Smooth muscle cell (in vitro differentiated cells): ENCODE measurements around the gene SLC6A3. TPM values are rescaled to one million over a fixed set of nuclear protein-coding genes. Genes with fewer than 3 reads are reported as not detected.

Experiments used
- DNase-seq: peaks from one replicate; lab custom pipeline; 2025; ENCODE audit not compliant: unreplicated experiment; lab: John Stamatoyannopoulos, UW
- H2AFZ ChIP-seq: fragments of 200-600 bp; sonication (generic); 2 replicates; pipeline ENCODE4 v1.6.0; 2016; ENCODE audit warnings: antibody characterized with exemption, low read depth, mild to moderate bottlenecking
- H3F3A ChIP-seq: fragments of 200-600 bp; sonication (generic); 2 replicates; pipeline ENCODE4 v1.6.0; 2017; ENCODE audit warnings: antibody characterized with exemption, low read depth
- H3K27ac ChIP-seq: fragments of 200-600 bp; sonication (generic); 2 replicates; pipeline ENCODE4 v1.5.1; 2016; ENCODE audit warnings: low read depth, mild to moderate bottlenecking
- H3K27me3 ChIP-seq: fragments of 200-600 bp; sonication (generic); 2 replicates; pipeline ENCODE4 v1.6.1; 2016; ENCODE audit warnings: low read depth, mild to moderate bottlenecking
- H3K36me3 ChIP-seq: fragments of 200-600 bp; sonication (generic); 2 replicates; pipeline ENCODE4 v1.5.1; 2016; ENCODE audit warnings: low read depth
- H3K4me1 ChIP-seq: fragments of 200-600 bp; sonication (generic); 2 replicates; pipeline ENCODE4 v1.5.1; 2016; ENCODE audit warnings: low read depth
- H3K4me2 ChIP-seq: fragments of 200-600 bp; sonication (generic); 2 replicates; pipeline ENCODE4 v1.6.0; 2016; ENCODE audit warnings: mild to moderate bottlenecking
- H3K4me3 ChIP-seq: fragments of 200-600 bp; sonication (generic); 2 replicates; pipeline ENCODE4 v1.5.1; 2016; ENCODE audit warnings: mild to moderate bottlenecking
- H3K79me2 ChIP-seq: fragments of 200-600 bp; sonication (generic); 2 replicates; pipeline ENCODE4 v1.6.0; 2016; ENCODE audit warnings: low read depth, mild to moderate bottlenecking
- H3K9ac ChIP-seq: fragments of 200-600 bp; sonication (generic); 2 replicates; pipeline ENCODE4 v1.6.0; 2016; ENCODE audit warnings: low read depth
- H3K9me3 ChIP-seq: fragments of 200-600 bp; sonication (generic); replicated peaks from 2 replicates; pipeline ENCODE4 v1.5.1; 2016; ENCODE audit warnings: low read depth
- H4K20me1 ChIP-seq: fragments of 200-600 bp; sonication (generic); 2 replicates; pipeline ENCODE4 v1.6.0; 2016; ENCODE audit warnings: low read depth
- WGBS: methylation state at CpG from one replicate; pipeline ENCODE4 v1.1.7; 2016; ENCODE audit warnings: low lambda C conversion rate; 5-methylcytosine and 5-hydroxymethylcytosine counted together
- polyA plus RNA-seq: library from polyadenylated mRNA; unstranded; fragments of >200 nt; fragmentation: Nextera tagmentation; extraction: Ambion mirVana; gene quantifications from 2 replicates; pipeline ENCODE4 v1.2.1, GENCODE V29; 2016
- total RNA-seq: library from RNA; depleted of rRNA; stranded (reverse); fragments of >200 nt; gene quantifications from 2 replicates; pipeline ENCODE4 v1.2.3, GENCODE V29; 2014
- TF ChIP-seq, protein P1 (sequence below): fragments of 200-600 bp; sonication (generic); IDR thresholded peaks from 2 replicates; pipeline ENCODE4 v1.5.1; 2017; ENCODE audit warnings: borderline replicate concordance, mild to moderate bottlenecking, antibody characterized with exemption; ENCODE audit not compliant: insufficient read depth, poor library complexity, severe bottlenecking

SLC6A3 gene
- total and polyA plus RNA-seq, 2 experiments from 2014 or later: not detected

DNA sequence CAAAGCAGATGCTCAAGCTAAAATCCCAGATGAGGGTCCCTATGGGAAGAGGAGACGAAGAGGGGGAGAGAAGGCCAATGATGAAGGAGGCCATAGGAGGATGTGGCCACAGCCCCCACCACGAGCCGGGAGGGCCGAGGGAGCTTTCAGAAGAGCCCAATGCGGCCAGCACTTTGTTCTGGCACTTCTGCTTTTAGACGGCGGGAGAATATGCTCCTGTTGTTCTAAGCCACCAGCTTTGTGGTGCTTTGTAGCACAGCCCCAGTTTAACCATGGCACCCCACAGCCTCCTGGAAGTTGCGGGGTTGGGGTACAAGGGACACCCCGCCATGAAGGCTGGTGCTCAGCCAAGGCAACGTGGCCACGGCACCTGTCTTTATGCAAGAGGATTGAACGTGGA lies 45.1 kb upstream of the SLC6A3 start:
- Histone ChIP-seq H3K4me3 (no peak overlapping the region), H3F3A (no peaks in the 10 kb centered on the region), H3K9me3 (no peaks in the 10 kb centered on the region), H3K27me3 (no peaks in the 10 kb centered on the region), H2AFZ (no peak overlapping the region), H3K9ac (no peak overlapping the region), H3K4me1 (no peaks in the 10 kb centered on the region), H3K27ac (no peak overlapping the region), H3K36me3 (no peaks in the 10 kb centered on the region), H3K79me2 (no peaks in the 10 kb centered on the region), H3K4me2 (no peak overlapping the region), H4K20me1 (peaks cover 87% of the 10 kb centered on the region)
- no peak for DNase-seq
- 95% methylated on average over 12 of the region's 12 CpGs for WGBS
- TF ChIP-seq, protein P1, sequence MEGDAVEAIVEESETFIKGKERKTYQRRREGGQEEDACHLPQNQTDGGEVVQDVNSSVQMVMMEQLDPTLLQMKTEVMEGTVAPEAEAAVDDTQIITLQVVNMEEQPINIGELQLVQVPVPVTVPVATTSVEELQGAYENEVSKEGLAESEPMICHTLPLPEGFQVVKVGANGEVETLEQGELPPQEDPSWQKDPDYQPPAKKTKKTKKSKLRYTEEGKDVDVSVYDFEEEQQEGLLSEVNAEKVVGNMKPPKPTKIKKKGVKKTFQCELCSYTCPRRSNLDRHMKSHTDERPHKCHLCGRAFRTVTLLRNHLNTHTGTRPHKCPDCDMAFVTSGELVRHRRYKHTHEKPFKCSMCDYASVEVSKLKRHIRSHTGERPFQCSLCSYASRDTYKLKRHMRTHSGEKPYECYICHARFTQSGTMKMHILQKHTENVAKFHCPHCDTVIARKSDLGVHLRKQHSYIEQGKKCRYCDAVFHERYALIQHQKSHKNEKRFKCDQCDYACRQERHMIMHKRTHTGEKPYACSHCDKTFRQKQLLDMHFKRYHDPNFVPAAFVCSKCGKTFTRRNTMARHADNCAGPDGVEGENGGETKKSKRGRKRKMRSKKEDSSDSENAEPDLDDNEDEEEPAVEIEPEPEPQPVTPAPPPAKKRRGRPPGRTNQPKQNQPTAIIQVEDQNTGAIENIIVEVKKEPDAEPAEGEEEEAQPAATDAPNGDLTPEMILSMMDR: no peak

- Histone ChIP-seq H3K4me2 (no peak overlapping the region), H3K27me3 (no peaks in the 10 kb centered on the region), H4K20me1 (peaks cover 87% of the 10 kb centered on the region), H2AFZ (no peak overlapping the region), H3K9ac (no peak overlapping the region), H3K4me3 (no peak overlapping the region), H3F3A (no peaks in the 10 kb centered on the region), H3K9me3 (no peaks in the 10 kb centered on the region), H3K27ac (peak overlapping the region; percentile 19), H3K36me3 (no peaks in the 10 kb centered on the region), H3K4me1 (no peaks in the 10 kb centered on the region), H3K79me2 (no peaks in the 10 kb centered on the region)
- TF ChIP-seq, protein P1: no peak
- WGBS: 98% methylated on average over 18 of the region's 18 CpGs
- DNase-seq: no peak
Measured at GRCh38 chr5:1489754-1490153, 44.5 kb upstream of the SLC6A3 start.

GRCh38 chr5:1488882-1489680 lies 43.8 kb upstream of the SLC6A3 start:
- Histone ChIP-seq H4K20me1 (peaks cover 86% of the 10 kb centered on the region), H3K4me1 (no peaks in the 10 kb centered on the region), H3K36me3 (no peaks in the 10 kb centered on the region), H3K9me3 (no peaks in the 10 kb centered on the region), H3K4me3 (no peak overlapping the region), H3F3A (no peaks in the 10 kb centered on the region), H3K9ac (no peak overlapping the region), H3K27me3 (no peaks in the 10 kb centered on the region), H3K79me2 (no peaks in the 10 kb centered on the region), H3K27ac (peak overlapping the region; percentile 19), H2AFZ (no peak overlapping the region), H3K4me2 (no peak overlapping the region)
- TF ChIP-seq, protein P1: no peak
- no peak for DNase-seq
- WGBS: 86% methylated on average over 14 of the region's 14 CpGs
